Thymus (tissue), 11 donors: ENCODE results near the gene KIRREL2. TPM values are rescaled to one million over a fixed set of nuclear protein-coding genes. Genes with fewer than 3 reads are reported as not detected.

Experiments
- DNase-seq, 9 donors: peaks; one replicate each; pipeline ENCODE4 v3.0.0-alpha.2; 2013; ENCODE audit warnings: low spot score in 9 of 9, low read depth in 6 of 9, missing footprints in 1 of 9
- H3K27ac ChIP-seq, 2 donors: one replicate each; pipeline ENCODE4 v1.5.1; 2013; ENCODE audit warnings: control low read depth in 1 of 2, low read depth in 1 of 2, low read length in 1 of 2, mild to moderate bottlenecking in 1 of 2, moderate library complexity in 1 of 2
- H3K27me3 ChIP-seq, 2 donors: one replicate each; pipeline ENCODE4 v1.5.1; 2013; ENCODE audit warnings: low read length in 1 of 2; ENCODE audit not compliant: control insufficient read depth in 2 of 2, insufficient read depth in 1 of 2
- H3K36me3 ChIP-seq, 2 donors: one replicate each; pipeline ENCODE4 v1.5.1; 2013; ENCODE audit warnings: low read length in 1 of 2, mild to moderate bottlenecking in 1 of 2, moderate library complexity in 1 of 2; ENCODE audit not compliant: control insufficient read depth in 2 of 2, insufficient read depth in 2 of 2
- H3K4me1 ChIP-seq, 2 donors: one replicate each; pipeline ENCODE4 v1.5.1; 2013; ENCODE audit warnings: low read length in 2 of 2; ENCODE audit not compliant: control insufficient read depth in 2 of 2, insufficient read depth in 2 of 2
- H3K4me3 ChIP-seq, 2 donors: one replicate each; pipeline ENCODE4 v1.5.1; 2013; ENCODE audit warnings: low read length in 2 of 2, control low read depth in 1 of 2, mild to moderate bottlenecking in 1 of 2
- H3K9me3 ChIP-seq, 2 donors: one replicate each; pipeline ENCODE4 v1.5.1; 2013; ENCODE audit warnings: low read length in 1 of 2, mild to moderate bottlenecking in 1 of 2; ENCODE audit not compliant: control insufficient read depth in 2 of 2, insufficient read depth in 1 of 2
- WGBS: extraction: QIAGEN DNeasy Blood & Tissue Kit; methylation state at CpG from one replicate; pipeline ENCODE4 v1.1.7; 2013; 5-methylcytosine and 5-hydroxymethylcytosine counted together
- polyA plus RNA-seq: library from polyadenylated mRNA; stranded (reverse); fragments of 200-250 nt; gene quantifications from one replicate; pipeline ENCODE4 v1.2.3, GENCODE V29; 2013
- total RNA-seq: library from RNA; stranded (reverse); fragments of 120-200 nt; gene quantifications from one replicate; pipeline ENCODE4 v1.2.4, GENCODE V29; 2013
- donor health status: healthy.

Gene KIRREL2
- total and polyA plus RNA-seq, 2 donors, result 0.75 to 2.2 TPM

GRCh38 chr19:35874392-35874930 is 17.8 kb downstream of the KIRREL2 start:
- Histone ChIP-seq H3K4me3 (no peak overlapping the region), H3K4me1 (peaks cover 4 to 5% of the 10 kb centered on the region in 2 donors), H3K27me3 (peaks cover 4 to 38% of the 10 kb centered on the region in 2 donors), H3K9me3 (no peaks in the 10 kb centered on the region), H3K36me3 (no peaks in the 10 kb centered on the region), H3K27ac (no peak overlapping the region)
- DNase-seq, result no peak
- 95% methylated on average over 32 of the region's 32 CpGs for WGBS

GRCh38 chr19:35879068-35879467 is 22.4 kb downstream of the KIRREL2 start:
- WGBS, result 55% methylated on average over 23 of the region's 23 CpGs
- H3K27ac ChIP-seq, result no peak overlapping the region
- H3K4me1 ChIP-seq, result peaks cover 0 to 2% of the 10 kb centered on the region in 2 donors
- H3K4me3 ChIP-seq, result no peak overlapping the region
- no peaks in the 10 kb centered on the region for H3K36me3 ChIP-seq
- H3K9me3 ChIP-seq, result no peaks in the 10 kb centered on the region
- H3K27me3 ChIP-seq, result peaks cover 0 to 22% of the 10 kb centered on the region in 2 donors
- DNase-seq, result no peak

DNA sequence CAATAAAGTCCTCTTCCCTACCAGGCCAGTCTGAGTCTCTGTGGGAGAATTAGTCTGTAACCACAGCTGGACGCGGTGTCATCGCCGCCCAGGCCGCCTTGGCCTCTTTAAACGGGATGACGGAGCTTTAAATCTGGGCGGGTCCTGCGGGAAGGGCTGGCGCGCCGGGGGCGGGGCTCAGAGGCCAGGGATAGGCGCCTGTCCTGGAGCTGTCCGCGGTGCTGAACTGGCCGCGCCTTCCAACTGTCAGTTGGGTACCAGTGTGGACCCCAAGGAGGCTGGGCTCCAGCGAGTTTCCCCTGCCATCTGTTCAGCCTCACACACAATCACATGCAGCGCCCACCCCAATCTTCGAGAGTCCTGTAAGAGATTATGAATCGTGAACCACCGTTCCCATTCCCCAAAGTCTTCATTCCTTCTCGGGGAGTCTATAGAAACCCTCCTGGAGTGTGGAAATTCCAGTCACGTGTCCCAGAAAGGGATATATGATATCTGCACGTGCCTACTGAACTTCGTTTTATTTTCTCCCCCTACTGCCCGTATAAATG is 23.1 kb downstream of the KIRREL2 start:
- 4% methylated on average over 28 of the region's 28 CpGs for WGBS
- Histone ChIP-seq H3K27ac (no peak overlapping the region), H3K4me1 (peaks cover 0 to 2% of the 10 kb centered on the region in 2 donors), H3K9me3 (no peaks in the 10 kb centered on the region), H3K27me3 (peaks cover 0 to 20% of the 10 kb centered on the region in 2 donors), H3K4me3 (no peak overlapping the region), H3K36me3 (no peaks in the 10 kb centered on the region)
- DNase-seq, result peak in 5 of 9 donors; percentile 48 to 79 (median 71)

DNA sequence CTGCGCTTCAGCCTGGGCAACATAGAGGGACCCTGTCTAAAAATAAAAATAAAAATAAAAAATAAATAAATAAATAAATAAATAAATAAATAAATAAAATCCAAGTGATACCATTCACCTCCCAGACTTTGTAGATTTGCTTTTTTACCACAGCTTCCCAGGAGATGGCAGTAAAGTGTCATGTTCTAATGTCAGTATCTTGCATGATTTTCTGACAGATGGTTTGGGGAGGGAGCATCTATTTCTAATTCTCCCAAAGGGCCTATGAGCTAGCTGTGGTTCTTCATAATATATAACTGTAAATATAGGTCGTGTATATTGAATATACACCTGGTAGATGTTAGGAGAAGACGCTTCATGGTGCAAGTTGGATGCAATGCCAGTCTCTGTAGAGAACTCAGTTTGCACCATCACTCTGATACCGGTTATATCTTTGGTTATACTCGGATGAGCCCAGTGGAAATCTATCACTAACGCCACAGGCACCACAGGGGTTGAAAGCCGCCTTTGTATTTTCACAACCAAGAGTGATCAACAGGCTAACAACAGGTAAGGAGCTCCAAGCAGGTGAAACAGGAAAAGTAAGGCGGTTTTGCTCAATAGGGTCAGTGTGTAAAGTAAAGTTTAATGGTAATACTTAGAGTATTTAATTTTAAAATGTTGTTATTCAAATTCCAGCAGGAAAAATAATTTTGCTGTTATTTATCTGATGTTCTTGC is 25.6 kb downstream of the KIRREL2 start:
- no peak overlapping the region for H3K4me3 ChIP-seq
- WGBS, result 46% methylated on average over 8 of the region's 8 CpGs
- H3K27me3 ChIP-seq, result peaks cover 0 to 20% of the 10 kb centered on the region in 2 donors
- peak in 5 of 9 donors; percentile 60 to 89 (median 78) for DNase-seq
- H3K9me3 ChIP-seq, result no peaks in the 10 kb centered on the region
- no peak overlapping the region for H3K27ac ChIP-seq
- peaks cover 0 to 5% of the 10 kb centered on the region in 2 donors for H3K36me3 ChIP-seq
- peaks cover 0 to 2% of the 10 kb centered on the region in 2 donors for H3K4me1 ChIP-seq

GRCh38 chr19:35883882-35884281 is 27.2 kb downstream of the KIRREL2 start:
- Histone ChIP-seq H3K9me3 (no peaks in the 10 kb centered on the region), H3K36me3 (peaks cover 12 to 19% of the 10 kb centered on the region in 2 donors), H3K27me3 (peaks cover 0 to 12% of the 10 kb centered on the region in 2 donors), H3K4me3 (no peak overlapping the region), H3K4me1 (peaks cover 0 to 2% of the 10 kb centered on the region in 2 donors), H3K27ac (no peak overlapping the region)
- 80% methylated on average over 2 of the region's 2 CpGs for WGBS
- DNase-seq, result no peak

- WGBS, result 96% methylated on average over 6 of the region's 6 CpGs
- DNase-seq, result no peak
- peaks cover 26 to 33% of the 10 kb centered on the region in 2 donors for H3K36me3 ChIP-seq
- H3K9me3 ChIP-seq, result no peaks in the 10 kb centered on the region
- H3K27me3 ChIP-seq, result no peaks in the 10 kb centered on the region
- no peak overlapping the region for H3K4me3 ChIP-seq
- no peaks in the 10 kb centered on the region for H3K4me1 ChIP-seq
- H3K27ac ChIP-seq, result no peak overlapping the region
These were observed 28.6 kb downstream of the KIRREL2 start for GRCh38 chr19:35885225-35885738.

DNA sequence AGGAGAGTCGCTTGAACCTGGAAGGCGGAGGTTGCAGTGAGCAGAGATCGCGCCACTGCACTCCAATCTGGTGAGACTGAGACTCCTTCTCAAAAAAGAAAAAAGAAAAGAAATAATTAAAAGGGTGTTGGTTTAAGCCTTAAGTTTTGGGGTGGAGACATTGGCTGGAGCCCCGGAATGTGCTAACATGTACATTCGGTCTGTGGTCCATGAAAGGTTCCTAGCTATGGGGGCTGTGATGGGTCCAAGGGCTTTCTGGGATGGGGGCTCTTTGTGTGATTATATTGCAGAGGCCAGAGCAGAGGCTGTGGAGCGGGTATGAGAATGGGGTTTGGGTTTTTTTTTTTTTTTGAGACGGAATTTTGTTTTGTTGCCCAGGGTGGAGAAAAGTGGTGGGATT is 29.2 kb downstream of the KIRREL2 start:
- Histone ChIP-seq H3K36me3 (peaks cover 32 to 37% of the 10 kb centered on the region in 2 donors), H3K27me3 (no peaks in the 10 kb centered on the region), H3K4me3 (no peak overlapping the region), H3K27ac (no peak overlapping the region), H3K9me3 (no peaks in the 10 kb centered on the region), H3K4me1 (no peaks in the 10 kb centered on the region)
- WGBS, result 96% methylated on average over 7 of the region's 8 CpGs
- DNase-seq, result no peak

GRCh38 chr19:35887197-35887596 is 30.5 kb downstream of the KIRREL2 start:
- Histone ChIP-seq H3K27ac (no peak overlapping the region), H3K4me1 (no peaks in the 10 kb centered on the region), H3K4me3 (no peak overlapping the region), H3K27me3 (no peaks in the 10 kb centered on the region), H3K9me3 (no peaks in the 10 kb centered on the region), H3K36me3 (peaks cover 34 to 41% of the 10 kb centered on the region in 2 donors)
- WGBS, result 98% methylated on average over 5 of the region's 5 CpGs
- DNase-seq, result no peak

DNA sequence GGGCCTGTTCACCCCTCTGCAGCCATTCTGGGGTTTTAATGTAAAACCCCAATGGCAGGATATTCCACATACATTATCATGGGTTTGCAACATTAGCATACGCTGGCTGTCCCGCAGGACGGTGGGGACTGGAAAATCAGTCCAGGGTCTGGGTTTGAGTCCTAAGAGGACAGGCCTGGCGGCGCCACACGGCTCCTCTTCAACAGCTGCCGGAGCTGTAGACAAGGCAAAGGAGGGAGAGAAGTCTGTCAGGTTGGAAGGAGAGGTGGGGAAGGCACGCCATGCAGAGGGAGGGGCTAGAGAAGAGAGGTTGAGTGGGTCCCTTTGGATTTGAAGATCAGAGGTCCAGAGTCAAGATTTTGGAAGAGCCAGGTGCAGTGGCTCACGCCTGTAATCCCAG is 31.7 kb downstream of the KIRREL2 start:
- no peak overlapping the region for H3K4me3 ChIP-seq

More for the DNA sequence above, 31.7 kb downstream of the KIRREL2 start:
- no peaks in the 10 kb centered on the region for H3K9me3 ChIP-seq
- no peak for DNase-seq
- H3K27ac ChIP-seq, result no peak overlapping the region
- peaks cover 43 to 49% of the 10 kb centered on the region in 2 donors for H3K36me3 ChIP-seq
- no peaks in the 10 kb centered on the region for H3K4me1 ChIP-seq
- no peaks in the 10 kb centered on the region for H3K27me3 ChIP-seq
- WGBS, result 98% methylated on average over 9 of the region's 9 CpGs
